B cell (primary cell): ENCODE measurements around the gene AMELX. TPM values are rescaled to one million over a fixed set of nuclear protein-coding genes. Genes with fewer than 3 reads are reported as not detected.

Source experiments
- ATAC-seq: fragments of 200-7000 bp; cut with Tn5 transposase; one replicate; pipeline ENCODE4 v1.10.0; 2021; ENCODE audit warnings: low read depth, mild to moderate bottlenecking, moderate number of reproducible peaks, moderate library complexity
- CTCF ChIA-PET: fragments of 350-600 bp; sonication (Branson Sonifier 250); formaldehyde crosslinking; loops from one replicate; lab custom pipeline; 2021; ENCODE audit warnings: antibody characterized with exemption, inconsistent platforms; lab: Charles Lee
- POLR2A ChIA-PET: fragments of 350-600 bp; sonication (Branson Sonifier 250); formaldehyde crosslinking; loops from one replicate; lab custom pipeline; 2021; ENCODE audit warnings: antibody characterized with exemption; lab: Charles Lee
- DNase-seq: peaks from one replicate; pipeline ENCODE4 v3.0.0; 2013
- H2AFZ ChIP-seq: 2 replicates; pipeline ENCODE4 v1.6.1; 2012; ENCODE audit warnings: mild to moderate bottlenecking, low read depth, low read length; ENCODE audit not compliant: insufficient read depth, poor library complexity, severe bottlenecking
- H3K27ac ChIP-seq, 2 donors: 1 replicate in 1 of 2; 2 replicates in 1 of 2; pipeline ENCODE4 v1.5.1; 2012 to 2013; ENCODE audit warnings: low read length in 2 of 2, mild to moderate bottlenecking in 2 of 2, moderate library complexity in 1 of 2
- H3K27me3 ChIP-seq, 4 experiments: fragments of 200-600 bp in 1 of 4; sonication (generic) in 1 of 4; replicated peaks in 1 of 4; 1 replicate in 2 of 4; 2 replicates in 2 of 4; pipeline versions ENCODE4 v1.6.1 to v1.7.0; 2013 to 2016; ENCODE audit warnings: low read length in 3 of 4, mild to moderate bottlenecking in 2 of 4, mixed read lengths in 1 of 4, moderate library complexity in 1 of 4; ENCODE audit not compliant: insufficient read depth in 4 of 4, control insufficient read depth in 3 of 4; ENCODE audit errors: control extremely low read depth in 1 of 4
- H3K36me3 ChIP-seq, 2 experiments: replicated peaks in 1 of 2; 1 replicate in 1 of 2; 2 replicates in 1 of 2; pipeline versions ENCODE4 v1.6.1 to v1.7.1; 2013; ENCODE audit warnings: low read length in 1 of 2; ENCODE audit not compliant: insufficient read depth in 2 of 2, control insufficient read depth in 1 of 2; ENCODE audit errors: control extremely low read depth in 1 of 2, extremely low read depth in 1 of 2
- H3K4me1 ChIP-seq, 2 donors: fragments of 200-600 bp in 1 of 2; sonication (generic) in 1 of 2; 1 replicate in 1 of 2; 2 replicates in 1 of 2; pipeline versions ENCODE4 v1.5.1 to v1.6.1; 2013 to 2017; ENCODE audit warnings: low read length in 2 of 2; ENCODE audit not compliant: control insufficient read depth in 2 of 2, insufficient read depth in 2 of 2
- H3K4me2 ChIP-seq: replicated peaks from 2 replicates; pipeline ENCODE3; 2012; ENCODE audit warnings: mild to moderate bottlenecking, low read depth, low read length; ENCODE audit not compliant: poor library complexity, severe bottlenecking
- H3K4me3 ChIP-seq, 5 experiments: fragments of 200-600 bp in 1 of 5; sonication (generic) in 1 of 5; 1 replicate in 3 of 5; 2 replicates in 2 of 5; pipeline versions ENCODE4 v1.5.1 to v1.7.0; 2011 to 2016; ENCODE audit warnings: low read length in 4 of 5, mild to moderate bottlenecking in 4 of 5, low read depth in 2 of 5, control low read depth in 1 of 5, moderate library complexity in 1 of 5; ENCODE audit not compliant: insufficient read depth in 1 of 5; ENCODE audit errors: control extremely low read depth in 1 of 5, extremely low read depth in 1 of 5
- H3K79me2 ChIP-seq: fragments of 200-600 bp; sonication (generic); one replicate; pipeline ENCODE4 v1.6.0; 2016; ENCODE audit warnings: low read length; ENCODE audit not compliant: control insufficient read depth, insufficient read depth
- H3K9ac ChIP-seq: fragments of 200-600 bp; sonication (generic); 2 replicates; pipeline ENCODE4 v1.6.1; 2017; ENCODE audit warnings: mild to moderate bottlenecking, low read length, moderate library complexity
- H3K9me3 ChIP-seq, 3 donors: one replicate each; pipeline versions ENCODE4 v1.6.1 to v1.7.1; 2013; ENCODE audit warnings: low read length in 2 of 3; ENCODE audit not compliant: control insufficient read depth in 2 of 3, insufficient read depth in 1 of 3; ENCODE audit errors: control extremely low read depth in 1 of 3
- H4K20me1 ChIP-seq: 2 replicates; pipeline ENCODE4 v1.6.0; 2012; ENCODE audit warnings: mild to moderate bottlenecking, low read length; ENCODE audit not compliant: insufficient read depth, control insufficient read depth, poor library complexity, severe bottlenecking
- H3K27ac Mint-ChIP-seq: one replicate; pipeline ENCODE4 v1.8.0; 2021; ENCODE audit warnings: mixed read lengths
- H3K27me3 Mint-ChIP-seq: one replicate; pipeline ENCODE4 v1.8.0; 2021; ENCODE audit warnings: mixed read lengths
- H3K4me1 Mint-ChIP-seq: one replicate; pipeline ENCODE4 v1.8.0; 2021; ENCODE audit warnings: mixed read lengths
- H3K4me3 Mint-ChIP-seq: one replicate; pipeline ENCODE4 v1.8.0; 2021; ENCODE audit warnings: mixed read lengths
- H3K9me3 Mint-ChIP-seq: one replicate; pipeline ENCODE4 v1.8.0; 2022; ENCODE audit warnings: mixed read lengths; ENCODE audit not compliant: insufficient read depth
- EZH2 ChIP-seq: IDR thresholded peaks from 2 replicates; pipeline ENCODE4 v1.6.1; 2012; ENCODE audit warnings: borderline replicate concordance, low read depth, mild to moderate bottlenecking, moderate library complexity, low read length; ENCODE audit not compliant: insufficient read depth, poor library complexity, severe bottlenecking
- WGBS: methylation state at CpG from one replicate; pipeline ENCODE4 v1.1.5; 2013; ENCODE audit warnings: missing lambda C conversion rate; ENCODE audit not compliant: insufficient coverage; 5-methylcytosine and 5-hydroxymethylcytosine counted together
- intact Hi-C: fragments of 100-400 bp; cut with micrococcal nuclease; formaldehyde crosslinking; loops from one replicate; pipeline ENCODE4 v1.10.0; 2022
- polyA plus RNA-seq: library from polyadenylated mRNA; depleted of rRNA; stranded (reverse); fragments of >200 nt; gene quantifications from 2 replicates; pipeline ENCODE4 v1.2.3, GENCODE V29; 2012
- total RNA-seq, 2 donors: library from RNA; stranded (reverse); fragments of 120-200 nt in 1 of 2; gene quantifications; 1 replicate in 1 of 2; 2 replicates in 1 of 2; pipeline versions ENCODE4 v1.2.3 to v1.2.4, GENCODE V29; 2013 to 2022
- TF ChIP-seq, protein P1 (sequence below): fragments of 200-600 bp; IDR thresholded peaks from one replicate; pipeline ENCODE4 v1.8.0; 2022; ENCODE audit warnings: antibody characterized with exemption, mild to moderate bottlenecking

Gene AMELX
- total and polyA plus RNA-seq, 2 donors (not counting 1 experiment from before 2014, with no cell fraction given) = not detected

DNA sequence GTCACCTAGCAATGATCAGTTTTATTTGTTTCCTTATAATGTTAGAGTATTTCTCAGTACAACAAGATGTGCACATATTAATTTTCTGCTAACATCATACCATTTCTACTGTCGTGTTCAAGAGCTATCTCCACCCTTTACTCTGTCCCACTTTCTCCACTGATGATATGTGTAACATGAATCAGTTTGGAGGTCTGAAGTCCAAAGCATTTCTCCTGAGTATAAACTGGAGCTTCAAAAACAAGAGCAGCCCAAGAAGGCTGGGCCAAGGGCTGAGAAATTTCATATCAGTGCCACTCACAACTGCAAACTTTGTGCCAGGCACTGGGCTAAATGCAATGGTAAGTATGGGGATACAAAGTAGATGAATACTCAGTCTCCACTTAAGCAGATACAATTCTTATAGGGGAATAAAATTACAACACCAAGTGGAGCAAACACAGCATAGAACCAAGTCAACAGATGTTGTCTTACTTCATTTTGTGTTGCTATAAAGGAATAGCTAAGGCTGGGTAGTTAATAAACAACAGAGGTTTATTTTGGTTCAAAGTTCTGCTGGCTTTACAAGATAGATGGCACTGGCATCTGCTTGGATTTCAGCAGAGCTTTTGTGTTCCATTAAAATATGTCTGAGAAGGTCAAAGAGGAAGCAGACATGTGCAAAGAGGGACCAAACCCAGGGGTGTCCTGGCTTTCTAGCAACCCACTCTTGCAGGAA, 44.2 kb downstream of the AMELX start:
- POLR2A ChIA-PET = no interaction called here
- intact Hi-C loops = no loop called here

More for the DNA sequence above, 44.2 kb downstream of the AMELX start:
- DNase-seq = no peak
- Histone ChIP-seq H3K4me1 (peaks cover 12 to 21% of the 10 kb centered on the region in 2 donors), H3K4me2 (no peak overlapping the region), H3K9me3 (peaks cover 0 to 8% (median 0%) of the 10 kb centered on the region in 3 donors), H3K9ac (no peak overlapping the region), H3K27me3 (no peaks in the 10 kb centered on the region), H3K4me3 (no peak overlapping the region), H4K20me1 (no peaks in the 10 kb centered on the region), H3K27ac (no peak overlapping the region), H3K36me3 (no peaks in the 10 kb centered on the region), H2AFZ (no peak overlapping the region), H3K79me2 (no peaks in the 10 kb centered on the region)
- no peak overlapping the region for H3K4me3 Mint-ChIP-seq
- CTCF ChIA-PET = interaction anchor here (1.2 kb wide), 1 partner anchor 422 kb away, joined by 4 read pairs; no protein-coding TSS in a partner anchor
- H3K4me1 Mint-ChIP-seq = peaks cover 43% of the 10 kb centered on the region
- no peaks in the 10 kb centered on the region for H3K9me3 Mint-ChIP-seq
- WGBS = no CpG with 5 or more reads among the region's 1 CpG
- H3K27me3 Mint-ChIP-seq = no peaks in the 10 kb centered on the region
- no peak for TF ChIP-seq EZH2
- TF ChIP-seq, protein P1, sequence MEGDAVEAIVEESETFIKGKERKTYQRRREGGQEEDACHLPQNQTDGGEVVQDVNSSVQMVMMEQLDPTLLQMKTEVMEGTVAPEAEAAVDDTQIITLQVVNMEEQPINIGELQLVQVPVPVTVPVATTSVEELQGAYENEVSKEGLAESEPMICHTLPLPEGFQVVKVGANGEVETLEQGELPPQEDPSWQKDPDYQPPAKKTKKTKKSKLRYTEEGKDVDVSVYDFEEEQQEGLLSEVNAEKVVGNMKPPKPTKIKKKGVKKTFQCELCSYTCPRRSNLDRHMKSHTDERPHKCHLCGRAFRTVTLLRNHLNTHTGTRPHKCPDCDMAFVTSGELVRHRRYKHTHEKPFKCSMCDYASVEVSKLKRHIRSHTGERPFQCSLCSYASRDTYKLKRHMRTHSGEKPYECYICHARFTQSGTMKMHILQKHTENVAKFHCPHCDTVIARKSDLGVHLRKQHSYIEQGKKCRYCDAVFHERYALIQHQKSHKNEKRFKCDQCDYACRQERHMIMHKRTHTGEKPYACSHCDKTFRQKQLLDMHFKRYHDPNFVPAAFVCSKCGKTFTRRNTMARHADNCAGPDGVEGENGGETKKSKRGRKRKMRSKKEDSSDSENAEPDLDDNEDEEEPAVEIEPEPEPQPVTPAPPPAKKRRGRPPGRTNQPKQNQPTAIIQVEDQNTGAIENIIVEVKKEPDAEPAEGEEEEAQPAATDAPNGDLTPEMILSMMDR = no peak
- no peak overlapping the region for H3K27ac Mint-ChIP-seq
- ATAC-seq = no peak
